Effector memory CD8-positive, alpha-beta T cell (primary cell): ENCODE data around the gene CFI.
"Not testable (repeated sequence)": the region's sequence is repeated elsewhere in the genome, so short reads cannot be mapped to it uniquely, and the experiment has no call there.

Source experiments
- ATAC-seq: fragments of 150-1000 bp; cut with Tn5 transposase; replicated peaks from 2 replicates; pipeline ENCODE4 v1.10.0; 2021; ENCODE audit warnings: mild to moderate bottlenecking, moderate library complexity
- DNase-seq, 3 experiments: peaks; one replicate each; pipeline ENCODE4 v3.0.0; 2021
- H3K27ac Mint-ChIP-seq, 2 donors: one replicate each; pipeline ENCODE4 v1.8.0; 2022; ENCODE audit warnings: mild to moderate bottlenecking in 2 of 2, mixed read lengths in 2 of 2, moderate library complexity in 2 of 2
- H3K27me3 Mint-ChIP-seq, 2 donors: one replicate each; pipeline ENCODE4 v1.8.0; 2022; ENCODE audit warnings: mixed read lengths in 2 of 2
- H3K36me3 Mint-ChIP-seq: one replicate; pipeline ENCODE4 v1.8.0; 2022; ENCODE audit warnings: mild to moderate bottlenecking, moderate library complexity, mixed read lengths; ENCODE audit not compliant: insufficient read depth
- H3K4me1 Mint-ChIP-seq, 2 donors: one replicate each; pipeline ENCODE4 v1.8.0; 2022; ENCODE audit warnings: low read depth in 2 of 2, mixed read lengths in 2 of 2
- H3K4me3 Mint-ChIP-seq, 2 donors: one replicate each; pipeline ENCODE4 v1.8.0; 2022; ENCODE audit warnings: mild to moderate bottlenecking in 2 of 2, mixed read lengths in 2 of 2, moderate library complexity in 2 of 2
- H3K9me3 Mint-ChIP-seq, 2 donors: one replicate each; pipeline ENCODE4 v1.8.0; 2022; ENCODE audit warnings: mixed read lengths in 2 of 2

The CFI gene

DNA sequence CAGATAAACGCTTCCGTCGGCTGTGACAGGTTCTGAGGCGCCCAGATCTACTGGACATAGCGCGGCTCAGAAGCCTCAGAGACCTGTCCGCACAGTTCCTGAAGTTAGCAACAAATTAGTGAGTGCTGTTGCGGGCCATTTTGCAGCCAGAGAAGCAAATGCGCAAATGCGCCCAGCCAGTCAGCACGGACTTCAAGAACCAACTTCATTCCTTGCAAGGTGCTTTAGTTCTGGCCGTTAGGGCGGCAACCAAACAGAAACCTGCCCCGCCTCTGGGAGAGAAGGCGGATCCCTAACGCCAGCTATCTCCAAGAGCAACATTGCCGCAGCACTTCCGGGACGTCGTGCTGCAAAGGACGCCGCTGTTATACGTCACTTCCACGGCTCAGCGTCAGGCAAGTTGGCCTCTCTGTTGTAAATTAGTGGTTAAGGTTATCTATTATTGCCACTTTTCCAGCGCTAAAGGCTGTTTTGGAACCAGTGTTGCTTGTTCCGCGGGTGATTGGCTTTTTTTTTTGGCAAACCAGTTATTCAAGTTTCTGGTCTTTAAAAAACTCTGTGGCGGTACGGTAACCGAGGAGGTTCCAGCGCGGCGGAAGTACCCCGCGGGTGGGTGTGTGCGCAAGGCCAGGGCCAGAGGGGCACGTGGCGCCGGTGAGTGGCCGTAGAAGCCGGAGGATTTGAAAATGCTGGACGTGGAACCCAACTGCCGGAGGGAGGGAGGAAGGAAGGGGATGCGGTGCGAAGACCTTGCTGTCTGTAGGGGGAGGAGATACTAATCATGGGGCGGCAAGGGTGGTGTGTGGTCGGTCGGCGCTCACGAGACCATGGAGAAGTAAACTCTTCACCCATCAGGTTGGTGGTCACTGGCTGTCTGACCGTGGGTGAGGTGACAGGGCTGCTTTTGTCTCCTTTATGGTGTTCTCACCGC is 13.6 kb upstream of the CFI start, which contains the start of gene GAR1:
Gene GAR1 (plus strand): TSS at position 612 of the 931 bp plus-strand sequence. CDS start 403 bp downstream, outside the sequence.
- ATAC-seq: peak; percentile 91
- Mint-ChIP-seq H3K36me3 (peaks cover 26% of the 10 kb centered on the region), H3K4me3 (peak within 1 kb of the TSS; percentile 87 to 96), H3K27ac (peak within 1 kb of the TSS; percentile 98), H3K27me3 (no peaks in the 10 kb centered on the region), H3K4me1 (peaks cover 30 to 43% of the 10 kb centered on the region in 2 donors), H3K9me3 (no peaks in the 10 kb centered on the region)
- peak; percentile 75 to 77 (median 76) for DNase-seq

DNA sequence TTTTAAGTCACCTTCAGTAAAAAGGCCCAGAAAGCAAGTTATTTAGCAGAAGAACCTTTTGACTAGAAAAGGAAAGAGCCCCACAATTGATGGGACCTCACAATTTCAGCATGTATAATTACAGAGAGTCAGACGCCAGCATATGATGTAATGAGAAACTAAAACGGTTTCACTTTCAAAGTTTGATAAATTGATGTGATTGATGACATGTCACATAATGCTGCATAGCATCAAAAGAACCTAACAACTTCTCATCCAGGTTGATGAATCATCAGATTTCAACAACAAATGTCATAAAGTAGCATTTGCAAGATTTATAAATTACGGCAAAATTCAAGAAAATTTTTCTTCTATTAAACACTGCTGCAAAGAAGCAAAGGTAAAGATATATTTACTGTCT is 9.9 kb upstream of the CFI start:
- ATAC-seq: no peak
- H3K4me1 Mint-ChIP-seq: peaks cover 18 to 20% of the 10 kb centered on the region in 2 donors
- H3K36me3 Mint-ChIP-seq: peaks cover 15% of the 10 kb centered on the region
- no peak for DNase-seq
- peaks cover 0 to 9% of the 10 kb centered on the region in 2 donors for H3K27me3 Mint-ChIP-seq
- no peak overlapping the region for H3K4me3 Mint-ChIP-seq
- H3K9me3 Mint-ChIP-seq: no peaks in the 10 kb centered on the region
- H3K27ac Mint-ChIP-seq: no peak overlapping the region

DNA sequence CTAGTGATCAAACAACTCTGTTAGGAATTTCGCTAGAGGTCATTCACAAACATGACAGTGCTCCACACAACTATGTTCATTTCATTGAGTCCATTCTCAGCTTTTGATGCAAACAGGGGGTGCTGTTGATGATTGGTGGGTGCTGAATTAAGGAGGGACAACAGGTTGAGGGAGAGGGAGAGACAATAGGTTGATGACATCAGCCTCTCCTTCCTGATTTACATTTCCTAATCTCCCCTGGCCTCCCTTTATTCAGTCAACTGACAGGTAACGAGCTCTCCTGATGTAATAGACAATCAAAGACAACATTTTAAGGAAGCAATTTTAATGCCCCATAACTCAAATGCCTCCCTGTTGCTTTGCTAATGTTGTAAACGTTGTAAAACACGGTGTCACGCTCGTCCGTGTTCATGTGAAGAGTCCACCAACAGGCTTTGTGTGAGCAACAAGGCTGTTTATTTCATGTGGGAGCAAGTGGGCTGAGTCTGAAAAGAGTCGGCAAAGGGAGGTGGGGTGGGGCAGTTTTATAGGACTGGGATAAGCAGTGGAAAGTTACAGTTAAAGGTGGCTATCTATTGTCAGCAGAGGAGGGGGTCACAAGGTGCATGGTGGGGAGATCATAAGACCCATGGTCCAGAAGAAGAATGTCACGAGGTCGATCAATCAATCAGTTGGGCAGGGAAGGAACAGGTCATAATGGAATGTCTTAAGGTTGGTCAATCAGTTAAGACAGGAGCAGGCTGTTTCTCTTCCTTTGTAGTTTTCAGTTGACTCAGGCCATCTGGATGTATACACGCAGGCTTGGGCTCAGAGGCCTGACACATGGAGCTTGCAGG is 9.0 kb upstream of the CFI start:
- no peak overlapping the region for H3K4me3 Mint-ChIP-seq
- no peak overlapping the region for H3K27ac Mint-ChIP-seq
- no peaks in the 10 kb centered on the region for H3K9me3 Mint-ChIP-seq
- peaks cover 11% of the 10 kb centered on the region for H3K36me3 Mint-ChIP-seq
- H3K27me3 Mint-ChIP-seq: peaks cover 7 to 18% of the 10 kb centered on the region in 2 donors
- ATAC-seq (no peak), DNase-seq (no peak)
- H3K4me1 Mint-ChIP-seq: peaks cover 8 to 10% of the 10 kb centered on the region in 2 donors

DNA sequence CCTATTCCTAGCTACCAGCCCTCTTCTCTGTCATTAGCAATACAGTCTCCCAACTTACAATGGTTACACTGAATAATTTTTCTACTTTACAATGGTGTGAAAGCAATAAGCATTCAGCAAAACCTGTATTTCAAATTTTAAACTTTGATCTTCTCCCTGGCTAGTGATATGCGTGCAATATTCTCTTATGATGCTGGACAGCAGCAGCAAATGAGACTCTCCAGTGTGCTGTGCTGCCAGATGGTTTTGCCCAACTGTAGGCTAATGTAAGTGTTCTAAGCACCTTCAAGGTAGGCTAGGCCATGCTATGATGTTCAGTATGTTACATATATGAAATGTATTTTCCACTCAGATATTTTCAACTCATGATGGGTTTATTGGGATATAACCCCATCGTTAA is 7.9 kb upstream of the CFI start:
- H3K36me3 Mint-ChIP-seq: peaks cover under 1% of the 10 kb centered on the region
- peaks cover 7 to 30% of the 10 kb centered on the region in 2 donors for H3K27me3 Mint-ChIP-seq
- ATAC-seq (no peak), DNase-seq (no peak)
- peaks cover 2% of the 10 kb centered on the region in 2 donors for H3K4me1 Mint-ChIP-seq
- no peak overlapping the region for H3K4me3 Mint-ChIP-seq
- no peaks in the 10 kb centered on the region for H3K9me3 Mint-ChIP-seq
- H3K27ac Mint-ChIP-seq: no peak overlapping the region

DNA sequence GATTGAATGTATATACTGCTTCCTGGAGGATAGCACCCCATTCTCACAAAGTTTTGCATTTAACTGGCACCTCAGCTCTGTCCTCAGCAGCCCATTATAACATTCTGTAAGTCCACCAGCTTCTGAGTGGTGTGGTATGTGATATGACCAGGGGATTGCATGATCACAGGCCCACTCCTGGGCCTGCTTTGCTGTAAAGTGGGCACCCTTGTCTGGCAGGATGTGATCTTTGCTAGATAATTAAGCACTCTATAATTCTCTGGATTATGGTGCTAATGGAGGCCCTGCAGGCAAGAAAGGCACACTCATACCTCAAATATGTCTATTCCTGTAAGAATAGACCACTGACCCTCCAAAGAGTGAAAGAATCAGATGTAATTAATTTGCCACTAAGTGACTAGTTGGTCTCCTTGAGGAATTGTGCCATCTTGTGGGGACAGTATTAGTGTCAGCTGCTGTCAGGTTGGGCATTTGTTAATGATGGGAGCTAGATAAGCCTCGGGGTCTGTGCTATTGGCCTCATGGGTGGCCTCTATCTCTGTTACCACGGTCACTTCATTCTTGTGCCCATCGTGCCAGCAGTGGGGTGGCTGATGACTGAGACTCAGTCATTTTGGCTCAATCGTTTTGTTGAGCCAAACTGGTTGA is 2.2 kb upstream of the CFI start:
- ATAC-seq: no peak
- Mint-ChIP-seq H3K27ac (no peak overlapping the region), H3K9me3 (no peaks in the 10 kb centered on the region), H3K27me3 (peaks cover 7 to 32% of the 10 kb centered on the region in 2 donors), H3K4me1 (no peaks in the 10 kb centered on the region), H3K36me3 (no peaks in the 10 kb centered on the region), H3K4me3 (no peak overlapping the region)
- peak in 1 of 3 experiments; percentile 11 for DNase-seq

DNA sequence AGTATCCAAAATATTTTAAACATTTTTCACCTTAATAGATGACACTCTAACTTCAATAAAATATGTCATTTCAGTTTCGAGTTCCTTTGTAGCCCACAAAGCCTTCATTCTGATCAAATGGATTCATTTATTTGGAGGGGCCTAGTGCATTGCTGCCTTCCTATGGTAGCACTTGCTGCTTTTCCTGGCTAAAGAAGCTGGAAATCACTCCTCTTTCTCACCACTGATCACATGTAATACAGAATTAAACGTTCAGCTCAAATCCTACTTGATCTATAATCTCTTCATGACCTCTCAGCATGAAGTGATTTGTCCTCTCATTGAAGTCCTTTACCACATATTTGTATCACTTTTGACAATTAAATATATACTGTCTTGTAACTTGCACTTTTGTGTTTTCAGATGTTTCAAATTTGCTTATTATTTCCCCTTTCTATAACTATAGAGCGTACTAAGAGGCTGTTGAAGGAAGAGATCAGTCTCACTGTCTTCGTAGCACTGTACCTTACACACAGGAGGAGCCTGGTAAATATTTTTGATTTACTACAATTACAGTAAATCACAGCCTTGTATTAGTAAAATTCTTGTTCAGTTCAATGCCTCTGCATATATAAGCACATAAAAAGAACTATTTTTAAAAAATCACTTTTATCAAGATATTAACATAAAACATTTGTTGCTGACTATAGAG is 555 bp downstream of the CFI start:
- Mint-ChIP-seq H3K4me3 (no peak overlapping the region), H3K4me1 (no peaks in the 10 kb centered on the region), H3K36me3 (no peaks in the 10 kb centered on the region), H3K27ac (no peak overlapping the region), H3K9me3 (no peaks in the 10 kb centered on the region), H3K27me3 (peaks cover 3 to 18% of the 10 kb centered on the region in 2 donors)
- no peak for DNase-seq
- no peak for ATAC-seq

DNA sequence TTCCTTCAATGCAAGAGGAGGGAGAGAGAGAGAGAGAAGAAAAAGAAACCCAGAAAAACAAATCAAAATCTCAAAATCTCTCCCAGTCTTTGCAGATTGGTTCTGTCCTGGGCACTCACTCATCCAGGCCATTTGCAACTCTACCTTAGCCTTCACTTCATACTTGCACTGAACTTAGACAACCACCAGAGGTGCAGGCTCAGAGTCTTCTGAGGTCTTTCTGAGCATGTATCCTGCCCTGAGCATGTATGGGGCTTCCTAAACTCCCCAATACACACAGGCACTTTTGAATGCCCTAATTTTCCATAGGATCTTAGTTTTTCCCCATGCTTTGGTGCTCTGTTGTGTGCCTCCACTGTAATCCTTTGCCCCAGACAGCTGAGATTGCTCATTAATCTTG is 2.9 kb downstream of the CFI start:
- Mint-ChIP-seq H3K27me3 (peaks cover 5 to 7% of the 10 kb centered on the region in 2 donors), H3K9me3 (peaks cover 0 to 1% of the 10 kb centered on the region in 2 donors), H3K36me3 (no peaks in the 10 kb centered on the region), H3K4me1 (no peaks in the 10 kb centered on the region), H3K27ac (no peak overlapping the region), H3K4me3 (no peak overlapping the region)
- ATAC-seq: no peak
- DNase-seq: no peak

DNA sequence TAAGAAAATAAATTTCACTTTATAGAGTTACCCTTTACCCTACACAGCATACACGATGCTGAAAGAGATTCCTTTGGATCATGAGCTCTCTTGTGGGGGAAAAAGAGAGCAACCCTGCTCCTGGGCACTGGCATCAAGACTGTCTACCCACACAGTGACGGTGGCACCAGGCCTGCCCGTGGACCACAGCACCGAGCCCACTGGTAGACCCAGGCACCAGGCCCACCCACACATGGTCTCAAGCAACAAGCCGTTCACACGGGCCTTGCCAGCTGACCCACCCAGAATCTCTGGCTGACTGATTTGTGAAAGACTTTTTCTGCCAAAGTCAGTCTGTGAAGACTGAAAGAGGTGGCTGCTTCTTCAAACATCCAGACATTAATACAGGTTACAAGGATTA is 6.7 kb downstream of the CFI start:
- Mint-ChIP-seq H3K4me3 (no peak overlapping the region), H3K9me3 (peaks cover 1 to 5% of the 10 kb centered on the region in 2 donors), H3K4me1 (no peaks in the 10 kb centered on the region), H3K36me3 (no peaks in the 10 kb centered on the region), H3K27me3 (peaks cover 16 to 18% of the 10 kb centered on the region in 2 donors), H3K27ac (no peak overlapping the region)
- ATAC-seq: no peak
- no peak for DNase-seq

DNA sequence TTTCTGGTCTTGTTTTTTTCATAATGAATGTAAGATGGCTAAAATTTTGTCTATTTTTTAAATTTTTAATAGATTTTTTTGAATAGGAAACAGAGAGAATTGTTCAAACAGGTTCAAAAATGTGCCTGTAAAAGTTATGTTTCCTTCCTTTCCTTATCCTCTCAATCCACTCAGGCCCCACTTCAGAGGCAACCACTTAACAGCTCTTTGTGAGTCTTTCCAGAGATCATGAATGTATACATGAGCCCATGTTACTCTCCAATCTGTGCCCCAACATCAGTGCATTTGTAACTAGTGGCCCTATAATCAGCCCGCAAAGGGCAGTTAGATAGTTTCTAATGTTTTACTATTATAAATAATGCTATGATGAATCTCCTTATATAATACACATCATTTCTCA is 14.0 kb downstream of the CFI start:
- peaks cover 5 to 7% of the 10 kb centered on the region in 2 donors for H3K27me3 Mint-ChIP-seq
- no peak overlapping the region for H3K4me3 Mint-ChIP-seq
- no peaks in the 10 kb centered on the region for H3K4me1 Mint-ChIP-seq
- no peak for ATAC-seq
- H3K9me3 Mint-ChIP-seq: peaks cover 0 to 5% of the 10 kb centered on the region in 2 donors
- H3K36me3 Mint-ChIP-seq: no peaks in the 10 kb centered on the region
- no peak for DNase-seq
- H3K27ac Mint-ChIP-seq: no peak overlapping the region

DNA sequence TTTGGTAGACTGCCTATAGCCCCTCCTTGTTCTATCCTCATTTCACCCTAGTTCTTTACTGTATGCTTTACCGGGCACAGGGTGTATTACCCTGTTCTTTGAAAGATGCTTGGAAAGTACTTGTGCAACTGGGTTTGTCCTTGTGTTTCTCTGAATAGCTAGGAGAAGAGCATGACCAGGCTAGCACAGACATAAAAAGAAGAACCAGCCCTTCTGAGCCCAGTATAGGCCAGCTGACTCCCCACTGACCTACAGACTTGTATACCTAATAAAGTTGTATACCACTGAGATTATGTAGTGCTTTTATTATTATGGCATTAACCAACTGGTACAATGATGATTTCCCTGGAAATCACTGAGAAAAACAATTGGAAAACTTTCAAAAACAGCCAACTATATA is 15.0 kb downstream of the CFI start:
- H3K27me3 Mint-ChIP-seq: peaks cover 0 to 5% of the 10 kb centered on the region in 2 donors
- H3K27ac Mint-ChIP-seq: no peak overlapping the region
- ATAC-seq (no peak), DNase-seq (no peak)
- H3K4me1 Mint-ChIP-seq: no peaks in the 10 kb centered on the region
- no peaks in the 10 kb centered on the region for H3K36me3 Mint-ChIP-seq
- peaks cover 0 to 5% of the 10 kb centered on the region in 2 donors for H3K9me3 Mint-ChIP-seq
- H3K4me3 Mint-ChIP-seq: no peak overlapping the region

DNA sequence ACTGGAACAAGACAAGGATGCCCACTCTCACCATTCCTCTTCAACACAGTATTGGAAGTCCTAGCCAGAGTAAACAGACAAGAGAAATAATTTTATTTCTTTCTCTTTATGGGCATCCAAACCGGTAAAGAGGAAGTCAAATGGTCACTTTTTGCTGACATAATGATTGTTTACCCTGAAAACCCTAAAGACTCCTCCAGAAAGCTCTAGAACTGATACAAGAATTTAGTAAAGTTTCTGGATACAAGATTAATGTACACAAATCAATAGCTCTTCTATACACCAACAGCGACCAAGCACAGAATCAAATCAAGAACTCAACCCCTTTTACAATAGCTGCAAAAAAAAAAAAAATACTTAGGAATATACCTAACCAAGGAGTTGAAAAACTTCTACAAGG is 19.7 kb downstream of the CFI start:
- H3K27ac Mint-ChIP-seq, H3K36me3 Mint-ChIP-seq, H3K4me3 Mint-ChIP-seq, H3K4me1 Mint-ChIP-seq, DNase-seq, ATAC-seq, H3K9me3 Mint-ChIP-seq: not testable (repeated sequence)
- peaks cover under 1 to 14% of the 10 kb centered on the region in 2 donors for H3K27me3 Mint-ChIP-seq

DNA sequence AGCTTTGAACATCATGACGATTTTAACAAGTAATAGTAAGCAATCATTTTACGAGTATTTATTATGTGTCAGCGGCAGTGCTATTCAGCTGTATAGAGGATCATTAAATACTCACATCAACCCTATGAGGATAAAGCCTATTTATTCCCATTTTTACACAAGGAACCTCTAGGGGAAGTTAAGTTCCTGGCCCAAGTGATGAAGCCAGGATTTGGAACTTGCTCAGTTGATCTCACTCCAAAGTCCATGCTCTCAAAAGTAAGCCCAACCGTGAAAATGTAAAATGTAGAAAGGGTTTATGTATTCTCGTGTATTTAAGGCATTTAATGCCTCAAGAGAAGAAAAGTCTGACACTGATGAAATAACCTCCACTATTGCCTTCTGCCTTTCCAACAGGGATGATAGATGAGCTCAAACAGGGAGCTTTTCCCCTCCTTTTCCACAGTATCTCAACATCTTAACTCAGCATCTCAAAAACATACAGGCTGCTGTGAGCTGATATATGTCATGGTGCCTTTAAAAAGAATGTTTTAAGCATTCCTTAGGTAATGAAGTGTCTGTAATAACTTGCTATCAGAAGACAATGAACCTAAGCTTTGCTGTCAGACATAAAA is 36.9 kb downstream of the CFI start:
- peaks cover 42 to 53% of the 10 kb centered on the region in 2 donors for H3K27me3 Mint-ChIP-seq
- H3K4me3 Mint-ChIP-seq: no peak overlapping the region
- H3K36me3 Mint-ChIP-seq: no peaks in the 10 kb centered on the region

More for the DNA sequence above, 36.9 kb downstream of the CFI start:
- H3K4me1 Mint-ChIP-seq: no peaks in the 10 kb centered on the region
- H3K9me3 Mint-ChIP-seq: no peaks in the 10 kb centered on the region
- no peak for ATAC-seq
- H3K27ac Mint-ChIP-seq: no peak overlapping the region
- no peak for DNase-seq
